Bone marrow (tissue), 2 donors: ENCODE results near the gene MTG2.

ENCODE experiments used
- DNase-seq, 2 donors: peaks; one replicate each; lab custom pipeline; 2025; lab: John Stamatoyannopoulos, UW

MTG2 gene

GRCh38 chr20:62248890-62249560 lies 66.2 kb downstream of the MTG2 start:
- DNase-seq = no peak

- DNase-seq = no peak
Measured at GRCh38 chr20:62252342-62252966, 69.6 kb downstream of the MTG2 start.
